Measurements from ENCODE around the gene SKP1.

DNA sequence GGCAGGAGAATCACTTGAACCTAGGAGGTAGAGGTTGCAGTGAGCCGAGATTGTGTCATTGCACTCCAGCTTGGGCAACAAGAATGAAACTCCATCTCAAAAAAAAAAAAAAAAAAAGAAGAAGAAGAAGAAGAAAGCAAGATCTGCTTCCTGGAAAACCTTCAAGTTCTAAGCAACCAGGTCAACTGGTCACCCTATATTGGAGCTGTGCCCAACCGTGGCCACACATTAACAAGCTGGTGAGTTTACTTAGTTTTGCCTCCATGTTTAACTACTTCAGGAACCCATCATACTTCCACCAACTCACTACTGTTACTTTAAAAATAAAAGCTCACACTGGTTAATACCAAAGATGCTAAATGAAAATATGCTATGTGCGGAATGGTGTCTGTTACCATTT, 12.3 kb upstream of the SKP1 start:
- TF ChIP-seq HMG20A (CRISPR knock-in tag; conservative IDR thresholded peaks at IDR 0.05): no peak
- TF ChIP-seq, protein P1, sequence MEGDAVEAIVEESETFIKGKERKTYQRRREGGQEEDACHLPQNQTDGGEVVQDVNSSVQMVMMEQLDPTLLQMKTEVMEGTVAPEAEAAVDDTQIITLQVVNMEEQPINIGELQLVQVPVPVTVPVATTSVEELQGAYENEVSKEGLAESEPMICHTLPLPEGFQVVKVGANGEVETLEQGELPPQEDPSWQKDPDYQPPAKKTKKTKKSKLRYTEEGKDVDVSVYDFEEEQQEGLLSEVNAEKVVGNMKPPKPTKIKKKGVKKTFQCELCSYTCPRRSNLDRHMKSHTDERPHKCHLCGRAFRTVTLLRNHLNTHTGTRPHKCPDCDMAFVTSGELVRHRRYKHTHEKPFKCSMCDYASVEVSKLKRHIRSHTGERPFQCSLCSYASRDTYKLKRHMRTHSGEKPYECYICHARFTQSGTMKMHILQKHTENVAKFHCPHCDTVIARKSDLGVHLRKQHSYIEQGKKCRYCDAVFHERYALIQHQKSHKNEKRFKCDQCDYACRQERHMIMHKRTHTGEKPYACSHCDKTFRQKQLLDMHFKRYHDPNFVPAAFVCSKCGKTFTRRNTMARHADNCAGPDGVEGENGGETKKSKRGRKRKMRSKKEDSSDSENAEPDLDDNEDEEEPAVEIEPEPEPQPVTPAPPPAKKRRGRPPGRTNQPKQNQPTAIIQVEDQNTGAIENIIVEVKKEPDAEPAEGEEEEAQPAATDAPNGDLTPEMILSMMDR (IDR thresholded peaks at IDR 0.05 in 2 of 3, conservative IDR thresholded peaks at IDR 0.05 in 1 of 3; ENCODE audit: insufficient read depth in 2 of 3, low read depth in 1 of 3, low read length in 3 of 3): no peak
- TF ChIP-seq PYGO2 (tag; IDR thresholded peaks at IDR 0.05): no peak
- TF ChIP-seq HEY1 (CRISPR knock-in tag; IDR thresholded peaks at IDR 0.05; ENCODE audit: borderline replicate concordance): no peak
- TF ChIP-seq TEAD1 (CRISPR knock-in tag; IDR thresholded peaks at IDR 0.05): no peak
- TF ChIP-seq, protein P2, sequence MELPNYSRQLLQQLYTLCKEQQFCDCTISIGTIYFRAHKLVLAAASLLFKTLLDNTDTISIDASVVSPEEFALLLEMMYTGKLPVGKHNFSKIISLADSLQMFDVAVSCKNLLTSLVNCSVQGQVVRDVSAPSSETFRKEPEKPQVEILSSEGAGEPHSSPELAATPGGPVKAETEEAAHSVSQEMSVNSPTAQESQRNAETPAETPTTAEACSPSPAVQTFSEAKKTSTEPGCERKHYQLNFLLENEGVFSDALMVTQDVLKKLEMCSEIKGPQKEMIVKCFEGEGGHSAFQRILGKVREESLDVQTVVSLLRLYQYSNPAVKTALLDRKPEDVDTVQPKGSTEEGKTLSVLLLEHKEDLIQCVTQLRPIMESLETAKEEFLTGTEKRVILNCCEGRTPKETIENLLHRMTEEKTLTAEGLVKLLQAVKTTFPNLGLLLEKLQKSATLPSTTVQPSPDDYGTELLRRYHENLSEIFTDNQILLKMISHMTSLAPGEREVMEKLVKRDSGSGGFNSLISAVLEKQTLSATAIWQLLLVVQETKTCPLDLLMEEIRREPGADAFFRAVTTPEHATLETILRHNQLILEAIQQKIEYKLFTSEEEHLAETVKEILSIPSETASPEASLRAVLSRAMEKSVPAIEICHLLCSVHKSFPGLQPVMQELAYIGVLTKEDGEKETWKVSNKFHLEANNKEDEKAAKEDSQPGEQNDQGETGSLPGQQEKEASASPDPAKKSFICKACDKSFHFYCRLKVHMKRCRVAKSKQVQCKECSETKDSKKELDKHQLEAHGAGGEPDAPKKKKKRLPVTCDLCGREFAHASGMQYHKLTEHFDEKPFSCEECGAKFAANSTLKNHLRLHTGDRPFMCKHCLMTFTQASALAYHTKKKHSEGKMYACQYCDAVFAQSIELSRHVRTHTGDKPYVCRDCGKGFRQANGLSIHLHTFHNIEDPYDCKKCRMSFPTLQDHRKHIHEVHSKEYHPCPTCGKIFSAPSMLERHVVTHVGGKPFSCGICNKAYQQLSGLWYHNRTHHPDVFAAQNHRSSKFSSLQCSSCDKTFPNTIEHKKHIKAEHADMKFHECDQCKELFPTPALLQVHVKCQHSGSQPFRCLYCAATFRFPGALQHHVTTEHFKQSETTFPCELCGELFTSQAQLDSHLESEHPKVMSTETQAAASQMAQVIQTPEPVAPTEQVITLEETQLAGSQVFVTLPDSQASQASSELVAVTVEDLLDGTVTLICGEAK (IDR thresholded peaks at IDR 0.05): no peak
- TF ChIP-seq, protein P2 (CRISPR knock-in tag; IDR thresholded peaks at IDR 0.05): no peak
- TF ChIP-seq, protein P3, sequence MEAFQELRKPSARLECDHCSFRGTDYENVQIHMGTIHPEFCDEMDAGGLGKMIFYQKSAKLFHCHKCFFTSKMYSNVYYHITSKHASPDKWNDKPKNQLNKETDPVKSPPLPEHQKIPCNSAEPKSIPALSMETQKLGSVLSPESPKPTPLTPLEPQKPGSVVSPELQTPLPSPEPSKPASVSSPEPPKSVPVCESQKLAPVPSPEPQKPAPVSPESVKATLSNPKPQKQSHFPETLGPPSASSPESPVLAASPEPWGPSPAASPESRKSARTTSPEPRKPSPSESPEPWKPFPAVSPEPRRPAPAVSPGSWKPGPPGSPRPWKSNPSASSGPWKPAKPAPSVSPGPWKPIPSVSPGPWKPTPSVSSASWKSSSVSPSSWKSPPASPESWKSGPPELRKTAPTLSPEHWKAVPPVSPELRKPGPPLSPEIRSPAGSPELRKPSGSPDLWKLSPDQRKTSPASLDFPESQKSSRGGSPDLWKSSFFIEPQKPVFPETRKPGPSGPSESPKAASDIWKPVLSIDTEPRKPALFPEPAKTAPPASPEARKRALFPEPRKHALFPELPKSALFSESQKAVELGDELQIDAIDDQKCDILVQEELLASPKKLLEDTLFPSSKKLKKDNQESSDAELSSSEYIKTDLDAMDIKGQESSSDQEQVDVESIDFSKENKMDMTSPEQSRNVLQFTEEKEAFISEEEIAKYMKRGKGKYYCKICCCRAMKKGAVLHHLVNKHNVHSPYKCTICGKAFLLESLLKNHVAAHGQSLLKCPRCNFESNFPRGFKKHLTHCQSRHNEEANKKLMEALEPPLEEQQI (IDR thresholded peaks at IDR 0.05): no peak
- TF ChIP-seq, protein P4, sequence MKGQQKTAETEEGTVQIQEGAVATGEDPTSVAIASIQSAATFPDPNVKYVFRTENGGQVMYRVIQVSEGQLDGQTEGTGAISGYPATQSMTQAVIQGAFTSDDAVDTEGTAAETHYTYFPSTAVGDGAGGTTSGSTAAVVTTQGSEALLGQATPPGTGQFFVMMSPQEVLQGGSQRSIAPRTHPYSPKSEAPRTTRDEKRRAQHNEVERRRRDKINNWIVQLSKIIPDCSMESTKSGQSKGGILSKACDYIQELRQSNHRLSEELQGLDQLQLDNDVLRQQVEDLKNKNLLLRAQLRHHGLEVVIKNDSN (CRISPR knock-in tag; IDR thresholded peaks at IDR 0.05): no peak
- no peak for TF ChIP-seq CREB1 (IDR thresholded peaks at IDR 0.05)
- TF ChIP-seq CREB1 (CRISPR knock-in tag; IDR thresholded peaks at IDR 0.05): no peak
- TF ChIP-seq CBX1 (IDR thresholded peaks at IDR 0.05; ENCODE audit: low read depth): no peak
- TF ChIP-seq MAFK (IDR thresholded peaks at IDR 0.05; ENCODE audit: low read length): no peak
- no peak for TF ChIP-seq HNRNPK (IDR thresholded peaks at IDR 0.05; ENCODE audit: low read depth, low read length, poor library complexity, severe bottlenecking)

All from K562 (cell line).